ENCODE data around the gene ISCU.

DNA sequence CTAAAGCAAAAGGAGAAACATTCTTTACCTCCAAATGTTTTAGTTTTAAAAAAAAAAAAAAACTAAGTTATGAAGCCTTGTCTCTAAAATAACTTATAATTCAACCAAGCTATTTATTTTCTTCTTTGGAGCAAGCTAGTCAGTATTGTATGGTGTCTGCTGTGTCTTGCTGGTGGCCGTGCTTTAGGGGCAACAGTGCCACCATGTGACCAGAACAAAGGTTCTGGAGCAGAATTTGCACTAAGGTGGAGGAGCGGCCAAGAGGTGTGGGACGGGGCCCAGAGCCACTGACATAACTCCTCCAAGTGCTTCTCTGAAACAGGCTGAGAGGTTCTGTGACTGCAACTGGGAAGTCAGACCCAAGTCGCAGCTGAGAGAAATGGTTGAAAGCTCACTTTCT, 42.8 kb upstream of the ISCU start:
- TF ChIP-seq, protein P1, sequence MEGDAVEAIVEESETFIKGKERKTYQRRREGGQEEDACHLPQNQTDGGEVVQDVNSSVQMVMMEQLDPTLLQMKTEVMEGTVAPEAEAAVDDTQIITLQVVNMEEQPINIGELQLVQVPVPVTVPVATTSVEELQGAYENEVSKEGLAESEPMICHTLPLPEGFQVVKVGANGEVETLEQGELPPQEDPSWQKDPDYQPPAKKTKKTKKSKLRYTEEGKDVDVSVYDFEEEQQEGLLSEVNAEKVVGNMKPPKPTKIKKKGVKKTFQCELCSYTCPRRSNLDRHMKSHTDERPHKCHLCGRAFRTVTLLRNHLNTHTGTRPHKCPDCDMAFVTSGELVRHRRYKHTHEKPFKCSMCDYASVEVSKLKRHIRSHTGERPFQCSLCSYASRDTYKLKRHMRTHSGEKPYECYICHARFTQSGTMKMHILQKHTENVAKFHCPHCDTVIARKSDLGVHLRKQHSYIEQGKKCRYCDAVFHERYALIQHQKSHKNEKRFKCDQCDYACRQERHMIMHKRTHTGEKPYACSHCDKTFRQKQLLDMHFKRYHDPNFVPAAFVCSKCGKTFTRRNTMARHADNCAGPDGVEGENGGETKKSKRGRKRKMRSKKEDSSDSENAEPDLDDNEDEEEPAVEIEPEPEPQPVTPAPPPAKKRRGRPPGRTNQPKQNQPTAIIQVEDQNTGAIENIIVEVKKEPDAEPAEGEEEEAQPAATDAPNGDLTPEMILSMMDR (conservative IDR thresholded peaks at IDR 0.05 in 1 of 2, IDR thresholded peaks at IDR 0.05 in 1 of 2; ENCODE audit: low read depth in 1 of 2, low read length in 2 of 2): no peak
- no peak for TF ChIP-seq EZH2 (IDR thresholded peaks at IDR 0.05; ENCODE audit: low read length, missing control alignments)

All from fibroblast of lung (primary cell).